ENCODE measurements around the gene MAPK9. TPM values are rescaled to one million over a fixed set of nuclear protein-coding genes. Genes with fewer than 3 reads are reported as not detected.

Gene MAPK9
- total RNA-seq, 1 experiment from 2014 or later = 38.6 TPM

DNA sequence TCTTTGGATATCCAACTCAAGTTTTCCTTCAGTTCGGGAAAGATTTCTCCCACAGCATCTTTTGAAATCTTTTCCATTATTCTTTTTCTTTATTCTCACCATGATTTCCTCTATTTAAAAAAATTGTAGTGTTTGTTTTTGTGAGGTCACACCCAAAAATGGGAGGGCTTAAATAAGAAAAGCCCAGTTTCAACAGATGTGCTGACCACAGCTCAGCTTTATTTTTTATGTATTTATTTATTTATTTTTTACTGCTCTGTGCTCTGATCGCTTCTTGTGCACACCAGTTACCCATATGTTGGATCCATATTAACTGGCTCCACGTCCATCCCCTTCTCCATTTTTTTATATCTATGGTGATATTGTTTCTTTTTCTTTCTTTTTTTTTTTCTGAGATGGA, 41.0 kb upstream of the MAPK9 start:
- Histone ChIP-seq H2AK5ac (ENCODE audit: insufficient read length, low read length) (no peak overlapping the region), H3K14ac (ENCODE audit: insufficient read depth, low read length) (no peak overlapping the region), H3K18ac (ENCODE audit: insufficient read length, low read depth, low read length) (no peak overlapping the region), H2BK12ac (ENCODE audit: insufficient read length, low read depth, low read length) (no peak overlapping the region), H4K91ac (ENCODE audit: insufficient read length, low read depth, low read length) (no peak overlapping the region), H3K27ac (ENCODE audit: insufficient read length, low read depth, low read length) (no peak overlapping the region), H2BK120ac (ENCODE audit: low read depth, low read length, poor library complexity, severe bottlenecking) (no peak overlapping the region), H4K5ac (ENCODE audit: insufficient read length, low read depth, low read length) (no peak overlapping the region), H2BK20ac (ENCODE audit: low read depth, low read length, poor library complexity, severe bottlenecking) (no peak overlapping the region), H2AFZ (ENCODE audit: low read length) (no peak overlapping the region), H3K27me3 (ENCODE audit: insufficient read depth, low read length) (no peaks in the 10 kb centered on the region), H3K23ac (ENCODE audit: insufficient read length, low read depth, low read length) (no peak overlapping the region), H3K4me1 (ENCODE audit: insufficient read depth, low read length) (peaks cover 7% of the 10 kb centered on the region), H4K20me1 (ENCODE audit: control insufficient read depth, insufficient read depth, insufficient read length) (no peaks in the 10 kb centered on the region), H2BK5ac (ENCODE audit: insufficient read length, low read length) (no peak overlapping the region), H4K8ac (replicated peaks; ENCODE audit: insufficient read length, low read depth, low read length) (no peak overlapping the region), H3K9ac (ENCODE audit: extremely low read depth, insufficient read length, low read length) (no peak overlapping the region), H3K9me3 (ENCODE audit: control insufficient read depth, low read depth, low read length) (no peaks in the 10 kb centered on the region), H3K56ac (ENCODE audit: insufficient read length, low read depth, low read length) (no peak overlapping the region), H3T11ph (ENCODE audit: low read length) (no peak overlapping the region), H3K79me1 (ENCODE audit: insufficient read depth, low read depth, low read length, poor library complexity, severe bottlenecking) (no peaks in the 10 kb centered on the region), H3K4me2 (ENCODE audit: insufficient read depth, insufficient read length, low read length) (no peak overlapping the region), H3K23me2 (ENCODE audit: insufficient read length, low read depth, low read length, poor library complexity, severe bottlenecking) (no peaks in the 10 kb centered on the region), H3K4ac (ENCODE audit: low read depth, low read length) (no peak overlapping the region), H2BK15ac (ENCODE audit: low read depth, low read length) (no peak overlapping the region), H3K79me2 (ENCODE audit: insufficient read depth, low read length) (no peaks in the 10 kb centered on the region; the same call in 1 of the 2 replicates)
- no peak for DNase-seq
- peak overlapping the region in 2 of 3 experiments; percentile 64 to 98; a peak in 3 of 7 replicates for H3K27ac Mint-ChIP-seq
- H3K36me3 Mint-ChIP-seq (ENCODE audit: insufficient read depth in 1 of 3, low read depth in 3 of 3) = peaks cover 82 to 90% (median 87%) of the 10 kb centered on the region in 3 experiments
- H3K4me3 Mint-ChIP-seq = no peak overlapping the region
- TF ChIP-seq, protein P1, sequence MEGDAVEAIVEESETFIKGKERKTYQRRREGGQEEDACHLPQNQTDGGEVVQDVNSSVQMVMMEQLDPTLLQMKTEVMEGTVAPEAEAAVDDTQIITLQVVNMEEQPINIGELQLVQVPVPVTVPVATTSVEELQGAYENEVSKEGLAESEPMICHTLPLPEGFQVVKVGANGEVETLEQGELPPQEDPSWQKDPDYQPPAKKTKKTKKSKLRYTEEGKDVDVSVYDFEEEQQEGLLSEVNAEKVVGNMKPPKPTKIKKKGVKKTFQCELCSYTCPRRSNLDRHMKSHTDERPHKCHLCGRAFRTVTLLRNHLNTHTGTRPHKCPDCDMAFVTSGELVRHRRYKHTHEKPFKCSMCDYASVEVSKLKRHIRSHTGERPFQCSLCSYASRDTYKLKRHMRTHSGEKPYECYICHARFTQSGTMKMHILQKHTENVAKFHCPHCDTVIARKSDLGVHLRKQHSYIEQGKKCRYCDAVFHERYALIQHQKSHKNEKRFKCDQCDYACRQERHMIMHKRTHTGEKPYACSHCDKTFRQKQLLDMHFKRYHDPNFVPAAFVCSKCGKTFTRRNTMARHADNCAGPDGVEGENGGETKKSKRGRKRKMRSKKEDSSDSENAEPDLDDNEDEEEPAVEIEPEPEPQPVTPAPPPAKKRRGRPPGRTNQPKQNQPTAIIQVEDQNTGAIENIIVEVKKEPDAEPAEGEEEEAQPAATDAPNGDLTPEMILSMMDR (conservative IDR thresholded peaks at IDR 0.05) = no peak
- no CpG with 5 or more reads among the region's 3 CpGs for WGBS (ENCODE audit: extremely low coverage, insufficient read length, low lambda C conversion rate)
- H3K9me3 Mint-ChIP-seq = peaks cover 3 to 7% of the 10 kb centered on the region in 2 experiments; a peak in 3 of 5 replicates
- no peaks in the 10 kb centered on the region for H3K27me3 Mint-ChIP-seq (ENCODE audit: low read depth)
- H3K4me1 Mint-ChIP-seq = peaks cover 22 to 28% of the 10 kb centered on the region in 2 experiments

All from H9 (cell line).